ACHN (cell line): ENCODE measurements around the gene TMEM184B.

Experiments used
- DNase-seq: peaks from one replicate; pipeline ENCODE4 v3.0.0-alpha.2; 2015
- in situ Hi-C: cut with HindIII; loops from 2 replicates; pipeline ENCODE4 v1.10.0; 2017; ENCODE audit warnings: low sequenced_read_pairs, low pct_ligation_motif_present, low pct_unique_long_range_greater_than_20kb

The TMEM184B gene

DNA sequence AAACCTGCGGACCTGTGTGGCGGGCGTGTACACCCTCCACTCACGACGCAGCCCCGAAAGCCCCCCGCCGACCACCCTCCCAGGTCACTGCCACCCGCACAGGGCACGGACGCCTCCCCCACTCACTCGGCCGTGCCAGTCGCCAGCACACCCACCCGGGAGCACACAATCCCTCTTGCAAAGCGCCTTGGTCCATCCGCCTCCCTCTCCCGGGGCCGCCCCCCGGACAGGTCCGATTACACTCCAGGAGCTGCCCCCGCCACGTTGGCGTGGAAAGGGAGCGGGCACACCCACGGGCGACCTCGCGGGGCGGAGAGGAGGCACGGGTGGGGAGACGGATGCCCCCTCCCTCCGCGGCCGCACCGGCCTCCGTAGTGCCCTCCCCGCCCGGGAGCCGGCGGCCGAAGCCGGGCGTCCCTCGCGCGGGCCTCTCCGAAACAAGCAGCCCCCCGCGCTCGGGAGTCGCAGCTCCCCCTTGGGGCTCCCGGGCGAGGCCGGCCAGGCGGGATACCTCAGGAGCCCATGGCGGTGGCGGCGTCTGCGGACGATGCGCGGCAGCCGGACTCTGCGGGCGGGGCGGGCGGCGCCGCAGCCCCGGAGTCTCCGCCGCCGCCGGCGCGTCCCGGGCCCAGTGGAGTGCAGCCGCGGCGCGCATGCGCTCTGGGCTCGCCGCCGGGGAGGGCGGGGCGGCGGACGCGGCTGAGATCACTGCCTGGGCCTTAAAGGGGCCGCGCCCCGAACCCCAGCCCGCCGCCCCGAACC is at the start of gene TMEM184B:
TMEM184B (minus strand) TSS at position 638 of the 762 bp plus-strand sequence. CDS start 25,049 bp downstream, outside the sequence.
- in situ Hi-C loops, result no loop called here
- DNase-seq, result peak; percentile 69

- no peak for DNase-seq
- in situ Hi-C loops, result no loop called here
Observed at GRCh38 chr22:38320605-38321402, 48.0 kb upstream of the TMEM184B start.

DNA sequence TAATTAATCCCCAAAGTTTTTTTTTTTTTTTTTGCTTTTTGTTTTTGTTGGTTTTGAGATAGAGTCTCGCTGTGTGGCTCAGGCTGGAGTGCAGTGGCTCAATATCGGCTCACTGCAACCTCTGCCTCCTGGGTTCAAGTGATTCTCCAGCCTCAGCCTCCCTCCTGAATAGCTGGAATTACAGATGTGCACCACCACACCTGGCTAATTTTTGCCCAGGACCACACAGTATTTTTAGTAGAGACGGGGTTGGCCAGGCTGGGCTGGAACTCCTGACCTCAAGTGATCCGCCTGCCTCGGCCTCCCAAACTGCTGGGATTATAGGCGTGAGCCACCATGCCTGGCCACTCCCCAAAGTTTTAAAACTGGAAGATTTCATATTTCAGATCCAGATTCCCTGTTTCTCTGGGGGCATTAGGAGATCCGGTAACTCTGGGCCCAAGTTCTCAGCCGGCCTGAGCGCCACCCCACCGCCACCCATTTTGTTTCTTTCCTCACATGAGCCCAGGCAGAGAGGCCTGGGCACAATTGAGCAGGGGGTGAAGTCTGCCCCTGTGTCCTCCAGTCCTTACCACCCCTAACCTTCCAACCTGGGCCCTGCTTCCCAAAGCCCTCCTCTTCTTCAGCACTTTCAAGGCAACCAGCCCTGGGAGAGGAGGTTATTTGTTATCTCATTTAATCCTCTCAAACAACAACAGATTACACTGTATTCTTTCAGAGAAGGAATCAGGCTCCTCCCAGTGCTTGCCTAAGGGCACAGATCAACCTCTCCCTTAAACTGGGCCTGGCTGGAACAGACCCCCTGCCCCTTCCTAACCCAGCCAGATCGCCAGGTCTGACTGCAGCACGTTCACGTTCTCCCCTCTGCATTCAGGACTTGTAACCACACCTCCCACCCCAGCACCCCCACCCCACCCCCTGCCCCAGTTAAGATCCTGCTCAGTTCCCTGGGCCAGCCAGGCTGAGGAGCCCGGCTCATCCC is 46.3 kb upstream of the TMEM184B start:
- in situ Hi-C loops, result no loop called here
- no peak for DNase-seq

DNA sequence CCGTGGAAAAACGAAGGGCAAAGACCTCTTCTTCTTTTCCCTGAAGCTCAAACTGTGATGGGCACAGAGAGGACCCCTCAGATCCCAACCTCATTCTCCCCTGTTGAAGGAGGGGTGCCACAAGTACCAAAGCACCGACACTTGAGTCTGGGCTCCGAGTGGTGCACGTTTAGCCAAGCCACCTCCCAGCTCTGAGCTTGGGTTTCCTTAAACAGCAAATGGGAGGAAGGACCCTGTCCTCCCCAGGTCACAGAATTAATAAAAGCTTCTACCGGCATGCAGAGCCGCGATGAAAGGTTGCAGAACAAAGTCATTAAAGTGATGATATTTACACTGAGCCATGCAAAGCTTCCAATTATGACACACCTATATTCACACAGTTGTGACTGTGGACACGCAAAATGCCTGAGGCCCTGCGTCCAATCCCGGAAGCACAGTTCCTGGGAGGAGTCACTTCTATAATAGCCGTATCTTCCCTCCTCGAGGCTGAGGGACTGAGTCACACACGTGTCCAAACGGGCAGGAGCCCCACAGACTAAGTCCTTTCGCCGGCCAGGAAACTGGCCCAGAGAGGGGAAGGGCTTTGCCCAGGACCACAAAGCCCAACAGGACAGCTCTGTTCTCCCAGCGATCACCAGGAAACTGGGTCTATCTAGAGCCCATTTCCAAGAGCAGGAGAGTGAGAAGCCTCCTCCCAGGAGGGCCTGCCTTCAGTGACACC is 45.3 kb upstream of the TMEM184B start:
- in situ Hi-C loops, result no loop called here
- DNase-seq, result peak; percentile 91

DNA sequence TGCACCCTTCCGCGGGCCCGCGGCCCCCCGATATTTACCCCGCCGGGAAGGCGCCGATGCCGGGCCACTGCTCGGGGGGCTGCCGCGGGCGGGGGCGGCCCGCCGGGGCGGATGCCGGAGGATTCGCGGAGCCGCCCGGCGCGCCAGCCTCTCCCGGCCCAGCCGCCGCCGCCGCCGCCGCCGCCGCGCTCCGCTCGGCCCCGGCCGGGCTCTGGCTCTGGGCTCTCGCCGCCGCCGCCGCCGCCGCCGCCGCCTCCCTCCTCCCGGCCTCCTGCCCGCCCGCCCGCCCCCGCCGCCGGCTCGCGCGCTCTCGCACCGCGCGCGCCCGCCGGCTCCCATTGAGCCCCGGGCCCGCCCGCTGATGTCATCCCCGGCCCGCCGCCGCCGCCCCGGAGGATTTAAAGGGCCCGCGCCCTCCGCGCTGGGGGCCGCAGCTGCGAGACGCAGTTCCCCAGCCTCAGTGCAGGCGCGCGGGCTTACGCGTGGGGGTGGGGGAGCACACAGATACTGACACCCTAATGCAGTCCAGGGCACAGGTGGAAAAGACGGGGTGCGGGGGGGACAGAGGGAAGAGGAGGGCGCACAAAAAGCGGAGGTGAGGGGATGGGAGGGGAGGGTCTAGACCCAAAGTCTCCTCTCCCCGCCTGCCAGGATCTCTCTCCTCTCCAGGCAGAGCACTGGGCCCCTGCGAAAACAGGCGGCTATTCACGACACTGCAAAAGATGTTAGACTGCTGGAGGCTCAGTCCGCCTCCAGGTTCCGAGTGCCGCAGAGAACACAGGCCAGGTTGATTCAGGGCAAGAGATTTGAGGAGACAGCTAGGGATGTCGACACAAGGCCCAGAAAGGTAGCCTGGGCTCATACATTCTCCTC is 44.5 kb upstream of the TMEM184B start, which contains the start of gene CSNK1E:
CSNK1E (minus strand) TSS at position 312 of the 873 bp plus-strand sequence. CDS start 3,276 bp downstream, outside the sequence.
- peak; percentile 58 for DNase-seq
- in situ Hi-C loops, result no loop called here

GRCh38 chr22:38316364-38317121 is 43.7 kb upstream of the TMEM184B start:
- in situ Hi-C loops, result no loop called here
- DNase-seq, result peak; percentile 43

GRCh38 chr22:38315823-38316363 is 43.1 kb upstream of the TMEM184B start:
- in situ Hi-C loops, result no loop called here
- DNase-seq, result peak; percentile 13

DNA sequence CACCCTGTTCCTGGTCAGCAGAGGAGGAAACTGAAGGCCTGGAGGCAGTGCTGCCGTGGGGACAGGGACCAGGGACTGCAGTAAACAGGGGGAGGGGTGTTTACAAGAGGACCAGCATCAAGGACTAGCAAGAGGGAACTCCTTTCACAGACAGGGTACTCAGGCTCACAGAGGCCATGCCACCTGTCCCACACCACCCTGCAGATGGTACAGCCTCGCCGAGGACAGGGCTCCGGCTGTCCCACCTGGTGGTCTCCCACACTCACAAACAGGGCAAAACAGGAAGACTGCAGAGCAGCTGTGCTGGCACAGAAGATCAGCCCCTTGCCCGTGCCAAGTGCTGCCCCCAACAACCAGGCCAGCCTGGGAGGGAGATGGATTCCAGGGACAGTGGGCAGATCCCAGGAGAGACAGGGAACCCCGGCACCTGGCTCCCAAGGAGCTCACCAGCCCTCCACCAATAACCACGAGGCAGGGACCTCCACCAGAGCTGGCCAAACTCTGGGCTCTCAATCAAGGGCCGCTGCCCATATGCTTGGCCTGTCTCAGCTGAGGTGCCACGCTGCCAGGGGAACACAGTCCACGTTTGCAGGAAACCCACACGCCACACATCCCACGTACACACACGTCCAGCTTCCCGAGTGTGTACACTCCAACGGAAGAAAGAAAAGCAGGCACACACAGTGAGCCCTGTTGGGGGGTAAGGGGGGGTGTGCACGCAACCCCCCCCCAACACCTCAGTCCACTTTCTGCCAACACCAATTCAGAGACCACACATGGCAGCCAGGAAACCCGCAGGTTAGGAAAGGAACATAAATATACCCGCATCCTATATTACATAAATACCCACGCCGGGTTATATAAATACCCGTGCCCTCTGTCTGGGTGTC is 42.4 kb upstream of the TMEM184B start:
- no peak for DNase-seq
- in situ Hi-C loops, result no loop called here

GRCh38 chr22:38314051-38314932 is 41.5 kb upstream of the TMEM184B start:
- DNase-seq, result no peak
- in situ Hi-C loops, result no loop called here

DNA sequence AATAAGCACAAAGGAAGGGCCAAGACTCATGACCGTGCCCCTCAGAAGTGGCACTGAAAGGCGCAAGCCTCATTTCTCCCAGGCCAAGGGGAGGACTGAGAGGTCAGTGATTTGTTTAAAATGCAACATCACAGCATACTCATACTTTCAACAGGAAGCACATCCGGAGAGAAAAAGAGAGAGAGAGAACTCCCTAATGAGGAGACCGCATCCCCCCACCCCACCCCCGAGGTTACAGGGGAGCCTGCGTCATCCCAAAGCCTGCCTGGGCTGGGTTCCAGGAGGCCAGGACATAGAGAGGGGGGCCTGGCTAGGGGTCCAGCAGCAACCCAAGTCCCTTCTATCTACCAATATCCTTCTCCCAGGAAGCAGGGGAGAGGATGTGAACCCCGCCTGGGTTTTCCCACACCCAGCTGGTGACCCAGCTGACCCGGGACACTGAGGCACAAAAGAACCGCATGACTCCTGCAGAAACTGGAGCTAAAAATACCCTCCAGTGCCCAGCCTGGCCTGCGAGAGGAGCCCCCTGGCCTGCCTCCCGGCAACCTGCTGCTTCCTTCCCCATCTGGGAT is 40.7 kb upstream of the TMEM184B start:
- in situ Hi-C loops, result no loop called here
- peak; percentile 79 for DNase-seq

GRCh38 chr22:38312261-38312800 is 39.5 kb upstream of the TMEM184B start:
- in situ Hi-C loops, result no loop called here
- no peak for DNase-seq

- in situ Hi-C loops, result no loop called here
- DNase-seq, result no peak
Observed at GRCh38 chr22:38311323-38311620, 38.5 kb upstream of the TMEM184B start.

GRCh38 chr22:38310518-38311322 is 37.9 kb upstream of the TMEM184B start:
- in situ Hi-C loops, result no loop called here
- no peak for DNase-seq
